GM12873 (cell line): ENCODE measurements around the gene KCTD10.

Source experiments
- CTCF ChIP-seq: IDR thresholded peaks from 2 replicates; pipeline ENCODE4 v1.5.1; 2012; ENCODE audit warnings: low read depth, mild to moderate bottlenecking, moderate library complexity, low read length, control low read depth; ENCODE audit not compliant: insufficient read depth; ENCODE audit errors: missing control alignments

KCTD10 gene

GRCh38 chr12:109480356-109480755 is 3.3 kb upstream of the KCTD10 start:
- no peak for TF ChIP-seq CTCF

GRCh38 chr12:109479761-109480160 is 2.7 kb upstream of the KCTD10 start:
- TF ChIP-seq CTCF: no peak

- no peak for TF ChIP-seq CTCF
These were observed 839 bp upstream of the KCTD10 start for GRCh38 chr12:109477963-109478315.

- no peak for TF ChIP-seq CTCF
These were observed 304 bp downstream of the KCTD10 start for GRCh38 chr12:109476807-109477184.

GRCh38 chr12:109475993-109476806 is 900 bp downstream of the KCTD10 start:
- no peak for TF ChIP-seq CTCF

- no peak for TF ChIP-seq CTCF
These were observed 2.0 kb downstream of the KCTD10 start for GRCh38 chr12:109475121-109475520.

GRCh38 chr12:109473006-109473405 is 4.1 kb downstream of the KCTD10 start:
- TF ChIP-seq CTCF: no peak
